Measurements from ENCODE around the gene CCDC102A.

CCDC102A gene

GRCh38 chr16:57479205-57479975, 57.0 kb downstream of the CCDC102A start:
- DNase-seq (ENCODE audit: low read depth, low spot score): peak; percentile 76

- DNase-seq (ENCODE audit: low read depth, low spot score): no peak
Measured at GRCh38 chr16:57478396-57479204, 57.8 kb downstream of the CCDC102A start.

DNA sequence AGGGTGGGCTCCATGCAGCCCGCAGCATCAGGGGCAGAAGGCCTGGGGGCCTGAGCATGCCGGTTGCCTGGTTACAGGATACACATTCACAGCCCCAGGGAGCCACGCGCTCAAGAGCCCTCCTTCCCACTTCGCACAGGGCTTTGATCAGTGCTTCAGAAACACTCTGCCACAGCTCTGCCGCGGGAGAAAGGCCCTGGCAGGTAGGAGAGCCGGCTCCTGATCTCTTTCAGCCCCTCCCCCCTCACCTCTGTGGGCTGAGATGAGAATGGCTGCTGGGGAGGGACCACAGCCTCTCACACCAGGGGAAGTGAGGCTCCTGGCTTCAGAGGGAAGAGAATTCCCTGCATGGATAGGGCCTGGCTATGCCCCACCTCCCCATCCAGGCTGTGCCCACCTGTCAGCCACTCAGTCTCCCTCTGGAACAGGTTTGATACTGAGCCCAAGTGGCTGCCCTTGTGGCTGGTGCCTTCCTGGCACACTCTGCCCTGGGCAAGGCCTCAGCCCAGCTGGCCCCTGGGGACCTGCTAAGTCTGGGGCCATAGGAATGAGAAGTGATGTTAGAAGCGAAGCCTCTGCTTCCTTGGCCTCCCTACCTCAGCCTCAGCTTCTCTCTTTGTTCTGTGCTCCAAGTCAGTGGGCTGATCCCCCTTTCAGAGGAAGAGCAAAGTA, 58.7 kb downstream of the CCDC102A start:
- DNase-seq (ENCODE audit: low read depth, low spot score): no peak

DNA sequence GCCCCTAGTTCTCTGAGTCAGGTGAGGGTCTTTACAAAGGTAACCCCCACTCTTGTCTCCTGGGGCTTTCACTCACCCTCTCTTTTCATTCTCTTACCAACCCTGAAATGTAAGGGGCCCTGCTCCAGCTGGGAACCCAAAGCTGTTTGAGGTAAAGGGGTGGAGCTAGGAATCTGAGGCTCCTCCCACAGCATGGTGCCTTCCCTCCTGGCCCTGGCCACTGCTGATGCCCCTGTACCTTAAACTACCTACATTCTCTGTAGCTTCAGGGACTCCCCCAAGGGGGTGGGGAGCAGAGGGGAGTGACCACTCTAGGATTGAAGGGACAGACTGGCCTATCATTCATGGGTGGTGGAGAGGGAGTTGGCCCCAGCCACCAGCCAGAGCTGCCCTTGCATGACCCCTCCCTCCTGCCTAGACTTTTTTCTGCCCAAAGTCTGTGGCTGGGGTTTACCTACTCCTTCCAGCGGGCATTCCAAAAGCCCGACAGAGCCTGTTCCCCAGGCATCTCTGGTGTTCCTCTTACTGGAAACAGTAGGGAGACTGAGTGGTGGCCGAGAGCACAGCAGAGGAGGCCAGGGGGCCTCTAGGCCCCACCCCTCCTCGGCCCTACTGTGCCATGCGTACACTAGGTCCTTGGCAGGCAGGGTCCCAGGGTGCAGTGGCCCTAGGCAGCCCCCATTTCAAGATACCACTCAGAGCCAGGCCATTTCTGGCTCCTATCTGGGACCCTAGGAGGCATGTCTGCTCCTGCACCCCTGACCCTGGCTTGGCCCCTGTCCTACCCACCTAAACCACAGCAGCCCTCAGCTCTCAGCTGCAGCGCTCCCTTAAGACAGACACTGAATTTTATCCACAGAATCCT, 59.6 kb downstream of the CCDC102A start:
- DNase-seq (ENCODE audit: low read depth, low spot score): no peak

- peak; percentile 68 for DNase-seq (ENCODE audit: low read depth, low spot score)
Measured at GRCh38 chr16:57475711-57476339, 60.5 kb downstream of the CCDC102A start.

GRCh38 chr16:57474671-57475661, 61.4 kb downstream of the CCDC102A start:
- DNase-seq (ENCODE audit: low read depth, low spot score): no peak

DNA sequence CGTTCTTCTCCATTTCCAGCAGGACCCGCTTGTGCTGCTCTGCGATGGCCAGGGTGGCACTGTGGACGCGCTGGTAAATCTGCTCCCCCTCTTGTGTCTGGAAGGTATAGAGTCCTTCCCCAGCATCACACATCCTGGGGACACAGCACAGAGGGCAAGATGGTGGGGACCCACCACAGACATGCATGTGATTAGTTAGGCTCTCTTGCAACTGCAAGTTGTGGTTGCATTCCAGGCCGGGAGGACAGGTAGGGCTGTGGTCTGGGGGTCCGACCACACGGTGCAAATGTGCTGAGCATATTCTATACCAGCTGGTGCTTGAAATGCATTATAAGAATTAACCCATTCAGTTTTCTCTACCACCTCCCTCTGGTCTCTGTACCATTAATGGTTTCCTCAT, 62.5 kb downstream of the CCDC102A start:
- no peak for DNase-seq (ENCODE audit: low read depth, low spot score)

- no peak for DNase-seq (ENCODE audit: low read depth, low spot score)
Measured at GRCh38 chr16:57473176-57473840, 63.1 kb downstream of the CCDC102A start.

DNA sequence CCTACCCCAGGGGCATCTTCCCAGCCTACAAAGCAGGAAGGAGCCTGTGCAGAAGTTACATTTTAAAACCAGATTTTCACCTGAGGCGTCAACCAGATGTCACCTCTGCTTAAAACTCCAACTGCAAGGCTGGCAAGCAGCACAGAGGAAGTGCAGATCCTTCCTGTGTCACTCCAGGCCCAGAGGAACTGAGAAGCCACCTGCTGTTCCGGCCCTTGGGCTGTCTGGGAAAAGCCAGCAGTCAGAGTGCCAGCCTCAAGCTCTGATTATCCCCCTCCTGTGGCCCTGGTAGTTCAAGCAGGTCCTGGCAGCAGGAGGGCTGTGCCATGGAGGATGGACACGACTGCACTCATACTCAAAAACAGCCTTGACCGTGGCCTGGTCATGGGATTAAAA, 63.7 kb downstream of the CCDC102A start:
- DNase-seq (ENCODE audit: low read depth, low spot score): no peak

DNA sequence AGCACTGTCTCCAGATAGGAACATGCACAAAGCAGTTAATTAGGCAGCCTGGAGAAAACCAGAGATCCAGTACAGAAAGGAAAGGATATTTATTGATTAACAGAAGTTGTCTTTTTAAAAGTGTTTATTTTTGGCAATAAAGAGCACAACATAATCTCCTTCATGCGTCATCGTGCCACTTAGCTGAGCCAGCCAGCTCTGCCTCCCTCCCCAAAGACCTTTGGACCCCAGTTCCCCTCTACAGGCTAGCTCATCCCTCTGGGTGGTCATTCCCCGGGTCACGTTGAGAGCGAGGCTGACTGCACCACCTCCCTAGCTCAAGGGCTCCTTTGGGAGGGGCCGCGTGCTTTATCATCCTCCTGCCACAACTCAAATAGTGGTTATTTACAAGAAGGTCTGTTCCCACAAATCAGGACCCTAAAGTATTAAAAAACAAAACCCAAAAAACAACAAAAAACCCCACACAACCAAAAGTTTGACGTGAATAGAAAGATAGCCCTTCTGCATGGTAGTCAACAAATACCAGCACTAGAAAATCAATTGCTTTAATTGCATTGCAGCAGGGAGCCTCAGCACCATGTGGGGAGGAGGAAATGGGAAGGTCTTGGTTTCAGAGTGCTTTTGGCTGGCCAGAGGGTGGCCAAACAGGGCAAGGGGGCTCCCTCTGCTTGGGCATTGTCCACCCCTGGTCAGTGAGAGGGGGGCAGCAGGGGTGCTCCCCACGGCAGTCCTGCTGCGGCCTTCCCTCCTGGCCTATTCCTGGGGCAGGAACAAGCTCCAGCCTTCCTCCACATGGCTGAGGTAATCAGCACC, 64.3 kb downstream of the CCDC102A start:
- no peak for DNase-seq (ENCODE audit: low read depth, low spot score)

- DNase-seq (ENCODE audit: low read depth, low spot score): no peak
Measured at GRCh38 chr16:57471209-57471608, 65.2 kb downstream of the CCDC102A start.

- DNase-seq (ENCODE audit: low read depth, low spot score): no peak
Measured at GRCh38 chr16:57470711-57471110, 65.7 kb downstream of the CCDC102A start.

DNA sequence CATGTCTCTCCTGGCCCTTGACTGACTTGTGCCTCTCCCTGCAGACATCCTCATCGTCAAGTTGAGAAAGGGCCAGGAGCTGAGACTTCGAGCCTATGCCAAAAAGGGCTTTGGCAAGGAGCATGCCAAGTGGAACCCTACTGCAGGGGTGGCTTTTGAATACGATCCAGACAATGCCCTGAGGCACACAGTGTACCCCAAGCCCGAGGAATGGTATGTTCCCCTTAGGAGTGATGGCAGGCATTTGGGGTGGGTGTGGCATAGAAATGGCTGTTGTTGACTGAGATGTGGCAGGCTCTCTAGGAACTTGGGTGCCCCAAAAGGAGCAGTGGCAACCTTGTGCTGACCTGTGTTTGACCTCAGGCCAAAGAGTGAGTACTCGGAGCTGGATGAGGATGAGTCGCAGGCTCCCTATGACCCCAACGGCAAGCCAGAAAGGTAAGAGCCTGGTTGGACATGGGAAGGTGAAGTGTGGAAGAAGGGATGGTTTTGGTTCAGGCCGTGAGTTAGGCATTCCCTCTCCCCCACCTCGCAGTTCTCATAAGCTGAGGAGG, 66.4 kb downstream of the CCDC102A start:
- no peak for DNase-seq (ENCODE audit: low read depth, low spot score)

DNA sequence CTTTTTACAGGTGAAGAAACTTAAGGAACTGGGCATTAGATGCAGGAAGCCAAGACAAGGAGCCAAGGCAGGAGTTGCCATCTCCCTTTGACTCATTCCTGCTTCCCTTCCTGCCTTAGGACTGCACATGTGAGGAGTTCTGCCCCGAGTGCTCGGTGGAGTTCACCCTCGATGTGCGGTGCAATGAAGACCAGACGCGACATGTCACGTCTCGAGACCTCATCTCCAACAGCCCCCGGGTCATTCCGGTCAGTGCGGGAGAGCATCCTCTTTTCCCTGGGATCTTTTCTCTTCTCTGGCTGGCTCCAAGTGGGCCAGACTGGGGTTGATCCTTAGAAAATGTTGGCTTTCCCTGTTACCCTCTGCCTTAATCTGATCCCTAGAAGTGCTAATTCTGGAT, 67.3 kb downstream of the CCDC102A start:
- DNase-seq (ENCODE audit: low read depth, low spot score): no peak

DNA sequence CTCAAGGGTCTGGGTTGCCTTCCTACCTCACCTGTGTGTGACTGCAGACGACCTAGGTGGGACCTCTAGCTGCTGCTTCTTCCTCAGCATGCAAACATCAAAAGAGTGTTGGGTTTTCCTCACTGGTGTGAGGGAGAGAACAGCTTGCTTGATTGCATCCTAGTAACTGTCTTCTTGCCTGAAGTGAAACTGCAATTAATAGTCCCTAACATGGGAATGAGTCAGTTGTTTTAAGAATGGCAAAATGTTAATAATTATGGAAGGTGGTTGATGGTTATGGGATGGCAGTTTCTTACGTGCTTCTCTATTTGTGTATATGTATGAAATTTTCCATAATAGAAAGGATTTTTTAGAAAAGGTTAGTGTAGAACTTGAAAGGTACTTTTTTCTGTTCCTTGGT, 68.0 kb downstream of the CCDC102A start:
- no peak for DNase-seq (ENCODE audit: low read depth, low spot score)

DNA sequence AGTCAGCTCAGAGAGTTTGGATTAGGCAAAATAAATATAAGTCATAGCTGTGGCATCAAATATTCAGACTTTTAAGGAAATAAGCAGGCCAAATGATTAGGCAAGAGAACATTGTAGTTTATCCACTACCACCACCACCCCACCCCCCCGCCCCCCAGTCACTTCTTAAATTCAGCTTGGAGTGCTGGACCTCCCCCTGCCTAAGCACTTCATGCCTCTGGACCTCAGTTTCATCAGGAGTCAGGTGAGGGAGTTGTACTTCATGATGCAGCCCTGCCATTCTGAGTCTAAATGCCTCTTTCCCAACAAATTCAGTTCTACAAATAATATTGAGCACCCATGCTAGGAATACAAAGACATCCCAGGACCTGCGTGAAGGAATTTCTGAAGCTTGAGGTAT, 71.8 kb downstream of the CCDC102A start:
- DNase-seq (ENCODE audit: low read depth, low spot score): no peak

DNA sequence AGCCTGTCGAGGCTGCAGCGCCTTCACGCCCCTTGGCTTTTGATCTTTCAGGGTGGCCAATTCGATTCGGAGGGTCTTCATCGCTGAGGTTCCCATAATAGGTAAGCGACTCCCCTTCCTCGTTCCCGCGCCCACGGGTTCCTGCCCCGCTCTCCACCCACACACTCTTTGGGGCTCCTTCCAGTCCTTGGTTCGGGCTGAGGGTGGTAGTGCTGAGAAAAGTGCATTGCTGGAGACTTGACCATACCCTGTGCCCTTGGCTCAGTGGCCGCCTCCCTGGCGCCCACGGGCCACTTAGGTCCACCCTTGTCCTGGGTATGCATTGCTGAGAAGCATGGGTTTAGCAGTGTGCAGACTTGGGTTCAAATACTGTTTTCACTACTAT, 73.4 kb downstream of the CCDC102A start:
- no peak for DNase-seq (ENCODE audit: low read depth, low spot score)

All from astrocyte of the hippocampus (primary cell).